Panc1 (cell line): ENCODE measurements around the gene MTF1.

ENCODE experiments used
- POLR2AphosphoS5 ChIP-seq: IDR thresholded peaks from 2 replicates; pipeline ENCODE4 v1.6.1; 2012; ENCODE audit warnings: mild to moderate bottlenecking, low read depth, low read length, moderate library complexity
- SIN3A ChIP-seq: IDR thresholded peaks from 2 replicates; pipeline ENCODE4 v1.6.1; 2012; ENCODE audit warnings: low read depth, mild to moderate bottlenecking, low read length, moderate library complexity, borderline replicate concordance; ENCODE audit not compliant: insufficient read depth
- TF ChIP-seq, protein P1 (sequence below): fragments of 450-650 bp; IDR thresholded peaks from 2 replicates; pipeline ENCODE4 v1.5.1; 2017; ENCODE audit warnings: mild to moderate bottlenecking
- TF ChIP-seq, protein P2 (sequence below), 2 experiments: IDR thresholded peaks; 2 replicates each; pipeline ENCODE4 v1.6.1; 2011 to 2012; ENCODE audit warnings: low read depth in 2 of 2, control low read depth in 1 of 2, low read length in 1 of 2, mild to moderate bottlenecking in 1 of 2, moderate library complexity in 1 of 2; ENCODE audit not compliant: insufficient read depth in 1 of 2

GRCh38 chr1:37905727-37906126 is 46.3 kb upstream of the MTF1 start:
- TF ChIP-seq, protein P1, sequence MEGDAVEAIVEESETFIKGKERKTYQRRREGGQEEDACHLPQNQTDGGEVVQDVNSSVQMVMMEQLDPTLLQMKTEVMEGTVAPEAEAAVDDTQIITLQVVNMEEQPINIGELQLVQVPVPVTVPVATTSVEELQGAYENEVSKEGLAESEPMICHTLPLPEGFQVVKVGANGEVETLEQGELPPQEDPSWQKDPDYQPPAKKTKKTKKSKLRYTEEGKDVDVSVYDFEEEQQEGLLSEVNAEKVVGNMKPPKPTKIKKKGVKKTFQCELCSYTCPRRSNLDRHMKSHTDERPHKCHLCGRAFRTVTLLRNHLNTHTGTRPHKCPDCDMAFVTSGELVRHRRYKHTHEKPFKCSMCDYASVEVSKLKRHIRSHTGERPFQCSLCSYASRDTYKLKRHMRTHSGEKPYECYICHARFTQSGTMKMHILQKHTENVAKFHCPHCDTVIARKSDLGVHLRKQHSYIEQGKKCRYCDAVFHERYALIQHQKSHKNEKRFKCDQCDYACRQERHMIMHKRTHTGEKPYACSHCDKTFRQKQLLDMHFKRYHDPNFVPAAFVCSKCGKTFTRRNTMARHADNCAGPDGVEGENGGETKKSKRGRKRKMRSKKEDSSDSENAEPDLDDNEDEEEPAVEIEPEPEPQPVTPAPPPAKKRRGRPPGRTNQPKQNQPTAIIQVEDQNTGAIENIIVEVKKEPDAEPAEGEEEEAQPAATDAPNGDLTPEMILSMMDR: no peak
- no peak for TF ChIP-seq POLR2AphosphoS5
- no peak for TF ChIP-seq SIN3A
- TF ChIP-seq, protein P2, sequence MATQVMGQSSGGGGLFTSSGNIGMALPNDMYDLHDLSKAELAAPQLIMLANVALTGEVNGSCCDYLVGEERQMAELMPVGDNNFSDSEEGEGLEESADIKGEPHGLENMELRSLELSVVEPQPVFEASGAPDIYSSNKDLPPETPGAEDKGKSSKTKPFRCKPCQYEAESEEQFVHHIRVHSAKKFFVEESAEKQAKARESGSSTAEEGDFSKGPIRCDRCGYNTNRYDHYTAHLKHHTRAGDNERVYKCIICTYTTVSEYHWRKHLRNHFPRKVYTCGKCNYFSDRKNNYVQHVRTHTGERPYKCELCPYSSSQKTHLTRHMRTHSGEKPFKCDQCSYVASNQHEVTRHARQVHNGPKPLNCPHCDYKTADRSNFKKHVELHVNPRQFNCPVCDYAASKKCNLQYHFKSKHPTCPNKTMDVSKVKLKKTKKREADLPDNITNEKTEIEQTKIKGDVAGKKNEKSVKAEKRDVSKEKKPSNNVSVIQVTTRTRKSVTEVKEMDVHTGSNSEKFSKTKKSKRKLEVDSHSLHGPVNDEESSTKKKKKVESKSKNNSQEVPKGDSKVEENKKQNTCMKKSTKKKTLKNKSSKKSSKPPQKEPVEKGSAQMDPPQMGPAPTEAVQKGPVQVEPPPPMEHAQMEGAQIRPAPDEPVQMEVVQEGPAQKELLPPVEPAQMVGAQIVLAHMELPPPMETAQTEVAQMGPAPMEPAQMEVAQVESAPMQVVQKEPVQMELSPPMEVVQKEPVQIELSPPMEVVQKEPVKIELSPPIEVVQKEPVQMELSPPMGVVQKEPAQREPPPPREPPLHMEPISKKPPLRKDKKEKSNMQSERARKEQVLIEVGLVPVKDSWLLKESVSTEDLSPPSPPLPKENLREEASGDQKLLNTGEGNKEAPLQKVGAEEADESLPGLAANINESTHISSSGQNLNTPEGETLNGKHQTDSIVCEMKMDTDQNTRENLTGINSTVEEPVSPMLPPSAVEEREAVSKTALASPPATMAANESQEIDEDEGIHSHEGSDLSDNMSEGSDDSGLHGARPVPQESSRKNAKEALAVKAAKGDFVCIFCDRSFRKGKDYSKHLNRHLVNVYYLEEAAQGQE (IDR thresholded peaks at IDR 0.05; ENCODE audit: insufficient read depth in 1 of 2, low read depth in 2 of 2, low read length in 1 of 2): no peak
